A673 (cell line): ENCODE measurements around the gene OR5A2.

Experiments used
- EZH2 ChIP-seq: fragments of 200-600 bp; sonication (generic); IDR thresholded peaks from 2 replicates; pipeline ENCODE4 v1.6.1; 2017; ENCODE audit warnings: borderline replicate concordance, low read depth, mild to moderate bottlenecking, mixed read lengths, antibody characterized with exemption, low read length; ENCODE audit not compliant: poor library complexity, severe bottlenecking
- TF ChIP-seq, protein P1 (sequence below): fragments of 300-800, 200-600 bp; sonication (generic); conservative IDR thresholded peaks from 2 replicates; pipeline ENCODE4 v1.5.1; 2017; ENCODE audit warnings: low read depth, mild to moderate bottlenecking, antibody characterized with exemption, low read length, moderate library complexity, mixed read lengths

DNA sequence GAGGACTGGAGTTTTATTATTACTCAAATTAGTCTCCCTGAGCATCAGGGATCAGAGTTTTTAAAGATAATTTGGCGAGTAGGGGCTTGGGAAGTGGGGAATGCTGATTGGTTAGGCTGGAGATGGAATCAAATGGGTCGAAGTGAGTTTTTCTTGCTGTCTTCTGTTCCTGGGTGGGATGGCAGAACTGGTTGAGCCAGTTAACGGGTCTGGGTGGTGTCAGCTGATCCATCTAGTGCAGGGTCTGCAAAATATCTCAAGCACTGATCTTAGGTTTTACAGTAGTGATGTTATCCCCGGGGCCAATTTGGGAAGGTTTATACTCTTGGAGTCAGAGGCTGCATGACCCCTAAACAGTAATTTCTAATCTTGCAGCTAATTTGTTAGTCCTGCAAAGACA is 1.1 kb downstream of the OR5A2 start:
- TF ChIP-seq, protein P1, sequence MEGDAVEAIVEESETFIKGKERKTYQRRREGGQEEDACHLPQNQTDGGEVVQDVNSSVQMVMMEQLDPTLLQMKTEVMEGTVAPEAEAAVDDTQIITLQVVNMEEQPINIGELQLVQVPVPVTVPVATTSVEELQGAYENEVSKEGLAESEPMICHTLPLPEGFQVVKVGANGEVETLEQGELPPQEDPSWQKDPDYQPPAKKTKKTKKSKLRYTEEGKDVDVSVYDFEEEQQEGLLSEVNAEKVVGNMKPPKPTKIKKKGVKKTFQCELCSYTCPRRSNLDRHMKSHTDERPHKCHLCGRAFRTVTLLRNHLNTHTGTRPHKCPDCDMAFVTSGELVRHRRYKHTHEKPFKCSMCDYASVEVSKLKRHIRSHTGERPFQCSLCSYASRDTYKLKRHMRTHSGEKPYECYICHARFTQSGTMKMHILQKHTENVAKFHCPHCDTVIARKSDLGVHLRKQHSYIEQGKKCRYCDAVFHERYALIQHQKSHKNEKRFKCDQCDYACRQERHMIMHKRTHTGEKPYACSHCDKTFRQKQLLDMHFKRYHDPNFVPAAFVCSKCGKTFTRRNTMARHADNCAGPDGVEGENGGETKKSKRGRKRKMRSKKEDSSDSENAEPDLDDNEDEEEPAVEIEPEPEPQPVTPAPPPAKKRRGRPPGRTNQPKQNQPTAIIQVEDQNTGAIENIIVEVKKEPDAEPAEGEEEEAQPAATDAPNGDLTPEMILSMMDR, result no peak
- TF ChIP-seq EZH2, result no peak
